ENCODE measurements around the gene ABCA5.

GRCh38 chr17:69325518-69326376, 1.2 kb downstream of the ABCA5 start:
- TF ChIP-seq CTCF (IDR thresholded peaks at IDR 0.05 in 4 of 5, conservative IDR thresholded peaks at IDR 0.05 in 1 of 5) = no peak
- no peak for TF ChIP-seq POLR2A (IDR thresholded peaks at IDR 0.05)

All from gastrocnemius medialis (tissue), 4 donors.